CD4-positive, alpha-beta T cell (primary cell): ENCODE data around the gene FOXE3. TPM values are rescaled to one million over a fixed set of nuclear protein-coding genes. Genes with fewer than 3 reads are reported as not detected.

Experiments
- ATAC-seq: fragments of 200-7000 bp; cut with Tn5 transposase; one replicate; pipeline ENCODE4 v1.10.0; 2022; ENCODE audit warnings: mild to moderate bottlenecking; ENCODE audit not compliant: poor library complexity
- CTCF ChIA-PET: fragments of 350-600 bp; sonication (Branson Sonifier 250); formaldehyde crosslinking; loops from one replicate; lab custom pipeline; 2021; ENCODE audit warnings: antibody characterized with exemption, inconsistent platforms; lab: Charles Lee
- POLR2A ChIA-PET: fragments of 350-600 bp; sonication (Branson Sonifier 250); formaldehyde crosslinking; loops from one replicate; lab custom pipeline; 2021; ENCODE audit warnings: antibody characterized with exemption, inconsistent platforms; lab: Charles Lee
- DNase-seq, 14 experiments: peaks; one replicate each; pipeline ENCODE4 v3.0.0-alpha.2; 2013 to 2020; ENCODE audit warnings: mixed read lengths in 2 of 14
- H3K27ac ChIP-seq, 2 donors: one replicate each; pipeline versions ENCODE4 v1.5.1 to v1.7.0; 2013; ENCODE audit warnings: low read length in 2 of 2, low read depth in 1 of 2, mild to moderate bottlenecking in 1 of 2
- H3K27me3 ChIP-seq, 2 experiments: 1 replicate in 1 of 2; 2 replicates in 1 of 2; pipeline versions ENCODE4 v1.6.1 to v1.7.0; 2013; ENCODE audit warnings: low read length in 2 of 2, control low read depth in 1 of 2, mild to moderate bottlenecking in 1 of 2, moderate library complexity in 1 of 2; ENCODE audit not compliant: insufficient read depth in 2 of 2, control insufficient read depth in 1 of 2
- H3K36me3 ChIP-seq: one replicate; pipeline ENCODE4 v1.6.1; 2013; ENCODE audit warnings: low read length, control low read depth; ENCODE audit not compliant: insufficient read depth
- H3K4me1 ChIP-seq: one replicate; pipeline ENCODE4 v1.6.1; 2013; ENCODE audit warnings: low read length, control low read depth; ENCODE audit not compliant: insufficient read depth
- H3K4me3 ChIP-seq: one replicate; pipeline ENCODE4 v1.5.1; 2013; ENCODE audit warnings: mild to moderate bottlenecking, low read length, moderate library complexity
- H3K9me3 ChIP-seq, 2 experiments: 1 replicate in 1 of 2; 2 replicates in 1 of 2; pipeline versions ENCODE4 v1.6.1 to v1.7.0; 2013; ENCODE audit warnings: low read length in 2 of 2, mild to moderate bottlenecking in 2 of 2, control low read depth in 1 of 2, moderate library complexity in 1 of 2; ENCODE audit not compliant: control insufficient read depth in 1 of 2, insufficient read depth in 1 of 2
- H3K27ac Mint-ChIP-seq: one replicate; pipeline ENCODE4 v1.8.0; 2020; ENCODE audit warnings: mixed read lengths
- H3K27me3 Mint-ChIP-seq: one replicate; pipeline ENCODE4 v1.8.0; 2021; ENCODE audit warnings: mixed read lengths
- H3K36me3 Mint-ChIP-seq: one replicate; pipeline ENCODE4 v1.8.0; 2021; ENCODE audit warnings: low read depth, mixed read lengths
- H3K4me1 Mint-ChIP-seq: one replicate; pipeline ENCODE4 v1.8.0; 2021; ENCODE audit warnings: low read depth, mixed read lengths
- H3K4me3 Mint-ChIP-seq: one replicate; pipeline ENCODE4 v1.8.0; 2020; ENCODE audit warnings: mild to moderate bottlenecking, mixed read lengths
- H3K9me3 Mint-ChIP-seq: one replicate; pipeline ENCODE4 v1.8.0; 2020; ENCODE audit warnings: mixed read lengths
- intact Hi-C, 2 experiments: fragments of 100-400 bp; cut with DNase I in 1 of 2; cut with micrococcal nuclease in 1 of 2; formaldehyde crosslinking; loops; one replicate each; pipeline versions ENCODE4 v1.15.1 to v1.9.0; 2023 to 2025; cut with DNase I, micrococcal nuclease
- total RNA-seq, 174 experiments: library from RNA in 2 of 174; stranded (reverse) in 2 of 174; gene quantifications; one replicate each; pipeline ENCODE4 v1.2.3 and lab custom pipeline; 2021 to 2026
- TF ChIP-seq, protein P1 (sequence below): fragments of 200-600 bp; IDR thresholded peaks from one replicate; pipeline ENCODE4 v1.8.0; 2022; ENCODE audit warnings: antibody characterized with exemption, mild to moderate bottlenecking

Gene FOXE3
- total RNA-seq, 2 experiments from 2014 or later, result not detected

DNA sequence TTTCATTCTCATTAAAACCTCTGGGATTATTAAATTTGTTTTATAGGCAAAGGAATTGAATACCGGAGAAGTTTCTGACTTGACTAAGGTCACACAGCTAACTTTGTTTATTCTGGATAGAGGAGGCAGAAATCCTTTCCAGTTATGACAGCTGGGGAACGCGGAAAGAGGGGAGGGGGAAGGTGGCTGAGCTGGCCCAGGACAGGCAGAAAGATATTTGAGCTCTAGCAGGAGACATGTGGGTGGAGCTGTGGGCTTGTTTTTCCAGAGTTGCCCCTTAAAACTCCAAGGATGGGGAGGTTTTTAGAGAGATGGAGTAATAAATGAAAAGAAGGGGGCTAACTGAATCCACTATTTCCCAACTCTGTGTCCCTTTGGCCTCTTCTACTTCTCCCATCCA, 49.5 kb downstream of the FOXE3 start:
- ChIA-PET CTCF (no interaction called here), POLR2A (no interaction called here)
- TF ChIP-seq, protein P1, sequence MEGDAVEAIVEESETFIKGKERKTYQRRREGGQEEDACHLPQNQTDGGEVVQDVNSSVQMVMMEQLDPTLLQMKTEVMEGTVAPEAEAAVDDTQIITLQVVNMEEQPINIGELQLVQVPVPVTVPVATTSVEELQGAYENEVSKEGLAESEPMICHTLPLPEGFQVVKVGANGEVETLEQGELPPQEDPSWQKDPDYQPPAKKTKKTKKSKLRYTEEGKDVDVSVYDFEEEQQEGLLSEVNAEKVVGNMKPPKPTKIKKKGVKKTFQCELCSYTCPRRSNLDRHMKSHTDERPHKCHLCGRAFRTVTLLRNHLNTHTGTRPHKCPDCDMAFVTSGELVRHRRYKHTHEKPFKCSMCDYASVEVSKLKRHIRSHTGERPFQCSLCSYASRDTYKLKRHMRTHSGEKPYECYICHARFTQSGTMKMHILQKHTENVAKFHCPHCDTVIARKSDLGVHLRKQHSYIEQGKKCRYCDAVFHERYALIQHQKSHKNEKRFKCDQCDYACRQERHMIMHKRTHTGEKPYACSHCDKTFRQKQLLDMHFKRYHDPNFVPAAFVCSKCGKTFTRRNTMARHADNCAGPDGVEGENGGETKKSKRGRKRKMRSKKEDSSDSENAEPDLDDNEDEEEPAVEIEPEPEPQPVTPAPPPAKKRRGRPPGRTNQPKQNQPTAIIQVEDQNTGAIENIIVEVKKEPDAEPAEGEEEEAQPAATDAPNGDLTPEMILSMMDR, result no peak
- intact Hi-C loops, result no loop called here
- peaks cover 51% of the 10 kb centered on the region for H3K27me3 Mint-ChIP-seq
- H3K27ac Mint-ChIP-seq, result no peak overlapping the region
- H3K36me3 Mint-ChIP-seq, result no peaks in the 10 kb centered on the region
- no peaks in the 10 kb centered on the region for H3K9me3 Mint-ChIP-seq
- ATAC-seq (no peak), DNase-seq (no peak)
- no peaks in the 10 kb centered on the region for H3K9me3 ChIP-seq
- no peak overlapping the region for H3K4me3 ChIP-seq
- H3K4me1 Mint-ChIP-seq, result no peaks in the 10 kb centered on the region
- H3K4me3 Mint-ChIP-seq, result no peak overlapping the region
- no peaks in the 10 kb centered on the region for H3K4me1 ChIP-seq
- H3K27me3 ChIP-seq, result peaks cover 30 to 45% of the 10 kb centered on the region in 2 experiments
- H3K36me3 ChIP-seq, result no peaks in the 10 kb centered on the region
- H3K27ac ChIP-seq, result no peak overlapping the region

Other genes with a start within 250 kb of the FOXE3 start
- gene PDZK1IP1, start 226.2 kb upstream of the FOXE3 start, total RNA-seq, result not detected
- gene TAL1, start 184.1 kb upstream of the FOXE3 start, total RNA-seq, result not detected
- gene STIL, start 102.1 kb upstream of the FOXE3 start, total RNA-seq, result 1 to 10 TPM; 1.7 to 2.1 TPM
- gene CMPK1, start 82.5 kb upstream of the FOXE3 start, total RNA-seq, result 100 to 1,000 TPM; 112 TPM
- under 1 TPM; 0.22 to 0.34 TPM for gene FOXD2, start 21.8 kb downstream of the FOXE3 start, total RNA-seq